HG02610 (cell line): ENCODE measurements around the gene NRG2.

Experiments
- ATAC-seq: cut with Tn5 transposase; IDR thresholded peaks from one replicate; pipeline ENCODE4 v1.9.1; 2021; ENCODE audit warnings: mild to moderate bottlenecking, moderate library complexity; ENCODE audit not compliant: unreplicated experiment

Gene NRG2

GRCh38 chr5:139863855-139864558 lies 179.1 kb downstream of the NRG2 start:
- peak; percentile 45 for ATAC-seq

GRCh38 chr5:139863361-139863760 lies 179.7 kb downstream of the NRG2 start:
- ATAC-seq: no peak

- ATAC-seq: no peak
Measured at GRCh38 chr5:139862803-139863202, 180.3 kb downstream of the NRG2 start.

GRCh38 chr5:139862313-139862712 lies 180.8 kb downstream of the NRG2 start:
- peak; percentile 44 for ATAC-seq

GRCh38 chr5:139861889-139862207 lies 181.3 kb downstream of the NRG2 start:
- no peak for ATAC-seq

GRCh38 chr5:139861021-139861888 lies 181.8 kb downstream of the NRG2 start:
- ATAC-seq: no peak

GRCh38 chr5:139859013-139859412 lies 184.1 kb downstream of the NRG2 start:
- ATAC-seq: no peak

GRCh38 chr5:139856714-139857113 lies 186.4 kb downstream of the NRG2 start:
- no peak for ATAC-seq

- ATAC-seq: no peak
Measured at GRCh38 chr5:139855946-139856540, 187.1 kb downstream of the NRG2 start.

GRCh38 chr5:139855451-139855850 lies 187.6 kb downstream of the NRG2 start:
- no peak for ATAC-seq

GRCh38 chr5:139854953-139855352 lies 188.1 kb downstream of the NRG2 start:
- no peak for ATAC-seq

- ATAC-seq: no peak
Measured at GRCh38 chr5:139854029-139854605, 189.0 kb downstream of the NRG2 start.

- ATAC-seq: no peak
Measured at GRCh38 chr5:139852696-139853095, 190.4 kb downstream of the NRG2 start.

GRCh38 chr5:139851558-139851957 lies 191.5 kb downstream of the NRG2 start:
- no peak for ATAC-seq

- no peak for ATAC-seq
Measured at GRCh38 chr5:139850423-139851016, 192.6 kb downstream of the NRG2 start.

GRCh38 chr5:139849942-139850341 lies 193.2 kb downstream of the NRG2 start:
- no peak for ATAC-seq

GRCh38 chr5:139849501-139849900 lies 193.6 kb downstream of the NRG2 start:
- no peak for ATAC-seq

- peak; percentile 8 for ATAC-seq
Measured at GRCh38 chr5:139848508-139849100, 194.5 kb downstream of the NRG2 start.

- peak; percentile 65 for ATAC-seq
Measured at GRCh38 chr5:139847790-139848507, 195.2 kb downstream of the NRG2 start.

- ATAC-seq: no peak
Measured at GRCh38 chr5:139847091-139847490, 196.0 kb downstream of the NRG2 start.
